HepG2 (cell line): ENCODE results near the gene ZFYVE26. TPM values are rescaled to one million over a fixed set of nuclear protein-coding genes. Genes with fewer than 3 reads are reported as not detected.

Experiments used
- ATAC-seq: fragments of 200-7000 bp; cut with Tn5 transposase; 3 replicates; pipeline ENCODE4 v1.9.1; 2020; ENCODE audit warnings: mild to moderate bottlenecking, moderate library complexity
- BruUV-seq: library from RNA; stranded (reverse); fragments of 400-500 nt; replicated peaks from 2 replicates; lab custom pipeline; 2021; lab: Mats Ljungman, UMichigan
- CTCF ChIA-PET: fragments of 300-600 bp; formaldehyde crosslinking; extraction: SDS; loops from one replicate; lab custom pipeline; 2021; ENCODE audit warnings: low total read pairs, inconsistent platforms, low intra/inter-chr PET ratio; lab: Yijun Ruan, JAX
- POLR2A ChIA-PET: fragments of 350-600 bp; sonication (Branson Sonifier 250); formaldehyde crosslinking; loops from one replicate; lab custom pipeline; 2020; ENCODE audit warnings: antibody characterized with exemption, inconsistent platforms; lab: Yijun Ruan, JAX
- DNase-seq: peaks from one replicate; pipeline ENCODE4 v3.0.0-alpha.2; 2015; ENCODE audit warnings: low spot score
- FAIRE-seq: peaks from 3 replicates; lab custom pipeline; 2011; peaks lifted over from hg19 to GRCh38; lab: Jason Lieb, UNC
- H2AFZ ChIP-seq: one replicate; pipeline ENCODE4 v1.6.1; 2011; ENCODE audit warnings: low read length, inconsistent platforms
- H3K27ac ChIP-seq: fragments of 300-600 bp; 3 replicates; pipeline ENCODE4 v1.8.0; 2011; ENCODE audit warnings: mixed run types, mild to moderate bottlenecking, mixed read lengths, low read length, inconsistent platforms; ENCODE audit not compliant: insufficient read depth; ENCODE audit errors: extremely low read length
- H3K27me3 ChIP-seq, 2 experiments: fragments of 200-600 bp in 1 of 2; 2 replicates in 1 of 2; 3 replicates in 1 of 2; pipeline versions ENCODE4 v1.6.0 to v1.8.0; 2011; ENCODE audit warnings: low read length in 2 of 2, mild to moderate bottlenecking in 2 of 2, moderate library complexity in 2 of 2, inconsistent platforms in 1 of 2; ENCODE audit not compliant: insufficient read depth in 2 of 2, control insufficient read depth in 1 of 2
- H3K36me3 ChIP-seq, 2 experiments: fragments of 200-600 bp in 1 of 2; replicated peaks in 1 of 2; 2 replicates in 1 of 2; 3 replicates in 1 of 2; pipeline versions ENCODE4 v1.5.1 to v1.8.0; 2011; ENCODE audit warnings: low read length in 2 of 2, inconsistent platforms in 1 of 2; ENCODE audit not compliant: insufficient read depth in 2 of 2, control insufficient read depth in 1 of 2
- H3K4me1 ChIP-seq: 2 replicates; pipeline ENCODE4 v1.5.1; 2012; ENCODE audit warnings: low read length, inconsistent platforms; ENCODE audit not compliant: insufficient read depth
- H3K4me2 ChIP-seq: 2 replicates; pipeline ENCODE4 v1.6.0; 2011; ENCODE audit warnings: low read depth, low read length, inconsistent platforms
- H3K4me3 ChIP-seq, 3 experiments: fragments of 200-600 bp in 1 of 3; sonication (generic), shearing (Covaris generic) in 1 of 3; replicated peaks in 1 of 3; 2 replicates each; pipeline ENCODE4 v1.5.1; 2011 to 2016; ENCODE audit warnings: low read length in 3 of 3, inconsistent platforms in 2 of 3, low read depth in 2 of 3, mild to moderate bottlenecking in 2 of 3, control low read depth in 1 of 3, mixed read lengths in 1 of 3; ENCODE audit not compliant: insufficient read depth in 1 of 3
- H3K79me2 ChIP-seq: one replicate; pipeline ENCODE4 v1.6.1; 2011; ENCODE audit warnings: low read length, inconsistent platforms; ENCODE audit not compliant: insufficient read depth
- H3K9ac ChIP-seq: 2 replicates; pipeline ENCODE4 v1.6.0; 2011; ENCODE audit warnings: mild to moderate bottlenecking, low read depth, low read length, inconsistent platforms; ENCODE audit not compliant: insufficient read depth
- H3K9me3 ChIP-seq: 2 replicates; pipeline ENCODE4 v1.5.1; 2012; ENCODE audit warnings: mild to moderate bottlenecking, low read length
- H4K20me1 ChIP-seq: 2 replicates; pipeline ENCODE4 v1.6.0; 2011; ENCODE audit warnings: inconsistent platforms, mild to moderate bottlenecking, low read length, moderate library complexity; ENCODE audit not compliant: insufficient read depth
- AHR ChIP-seq: IDR thresholded peaks from 2 replicates; pipeline ENCODE4 v1.6.1; 2018; ENCODE audit warnings: missing genetic modification reagents, missing compliant biosample characterization
- CHD4 ChIP-seq: fragments of 200-600 bp; sonication (generic); IDR thresholded peaks from 2 replicates; pipeline ENCODE4 v1.7.0; 2017; ENCODE audit warnings: mild to moderate bottlenecking, low read length, borderline replicate concordance
- CREM ChIP-seq, 2 experiments: sonication (generic) in 1 of 2; formaldehyde crosslinking in 1 of 2; IDR thresholded peaks; 2 replicates each; pipeline versions ENCODE4 v1.4.0 to v1.6.1; 2016 to 2020; ENCODE audit warnings: antibody characterized with exemption in 1 of 2, mild to moderate bottlenecking in 1 of 2, missing genetic modification reagents in 1 of 2
- ETV5 ChIP-seq: IDR thresholded peaks from 2 replicates; pipeline ENCODE4 v1.6.1; 2018; ENCODE audit warnings: missing biosample characterization, missing genetic modification reagents, inconsistent platforms, borderline replicate concordance
- GLI4 ChIP-seq: sonication (generic); formaldehyde crosslinking; IDR thresholded peaks from 2 replicates; pipeline ENCODE4 v1.5.1; 2020; ENCODE audit warnings: missing genetic modification reagents, mild to moderate bottlenecking, moderate library complexity, borderline replicate concordance
- KAT2B ChIP-seq: fragments of 150-350 bp; IDR thresholded peaks from 2 replicates; pipeline ENCODE4 v1.6.1; 2014; ENCODE audit warnings: low read depth, low read length, borderline replicate concordance
- KLF16 ChIP-seq, 2 experiments: sonication (generic) in 1 of 2; formaldehyde crosslinking in 1 of 2; IDR thresholded peaks; 2 replicates each; pipeline versions ENCODE4 v1.6.1 to v1.8.0; 2016 to 2023; ENCODE audit warnings: missing genetic modification reagents in 2 of 2, missing compliant biosample characterization in 1 of 2
- RAD51 ChIP-seq: fragments of 450-650 bp; IDR thresholded peaks from 2 replicates; pipeline ENCODE4 v1.6.1; 2016; ENCODE audit warnings: borderline replicate concordance
- STAT6 ChIP-seq: sonication (generic); formaldehyde crosslinking; IDR thresholded peaks from 2 replicates; pipeline ENCODE4 v1.4.0; 2020; ENCODE audit warnings: missing genetic modification reagents, mild to moderate bottlenecking, borderline replicate concordance
- TMF1 ChIP-seq: sonication (generic); formaldehyde crosslinking; IDR thresholded peaks from 2 replicates; pipeline ENCODE4 v1.8.1; 2022; ENCODE audit warnings: low read depth, missing genetic modification reagents
- ZNF160 ChIP-seq: sonication (generic); formaldehyde crosslinking; IDR thresholded peaks from 2 replicates; pipeline ENCODE4 v1.8.0; 2022; ENCODE audit warnings: mild to moderate bottlenecking, inconsistent platforms, missing genetic modification reagents
- ZNF550 ChIP-seq: sonication (generic); formaldehyde crosslinking; IDR thresholded peaks from 2 replicates; pipeline ENCODE4 v1.4.0; 2020; ENCODE audit warnings: mild to moderate bottlenecking, missing genetic modification reagents, borderline replicate concordance
- ZNF614 ChIP-seq: IDR thresholded peaks from 2 replicates; pipeline ENCODE4 v1.6.1; 2018; ENCODE audit warnings: missing biosample characterization, missing genetic modification reagents, inconsistent platforms, borderline replicate concordance
- ZNF639 ChIP-seq: conservative IDR thresholded peaks from 2 replicates; pipeline ENCODE4 v1.6.1; 2018; ENCODE audit warnings: missing genetic modification reagents
- ZNF660 ChIP-seq: sonication (generic); formaldehyde crosslinking; IDR thresholded peaks from 2 replicates; pipeline ENCODE4 v1.5.1; 2020; ENCODE audit warnings: mild to moderate bottlenecking, low read depth, missing genetic modification reagents, borderline replicate concordance
- ZNF672 ChIP-seq: sonication (generic); formaldehyde crosslinking; IDR thresholded peaks from 2 replicates; pipeline ENCODE4 v1.8.1; 2022; ENCODE audit warnings: missing genetic modification reagents
- WGBS: methylation state at CpG from one replicate; pipeline ENCODE4 v1.1.6; 2017; ENCODE audit warnings: low lambda C conversion rate; 5-methylcytosine and 5-hydroxymethylcytosine counted together
- in situ Hi-C: cut with HindIII; loops from 2 replicates; pipeline ENCODE4 v1.10.0; 2017; ENCODE audit warnings: low pct_unique_long_range_greater_than_20kb; ENCODE audit not compliant: extremely low pct_ligation_motif_present
- intact Hi-C: fragments of 100-400 bp; cut with micrococcal nuclease; formaldehyde crosslinking; loops from one replicate; pipeline ENCODE4 v1.10.0; 2022; ENCODE audit not compliant: unreplicated experiment
- polyA plus RNA-seq, 8 experiments: library from polyadenylated mRNA; depleted of rRNA in 3 of 8; stranded (reverse) in 7 of 8; unstranded in 1 of 8; fragments of >200 nt; fragmentation: Illumina TruSeq in 4 of 8; extraction: Trizol in 4 of 8; gene quantifications; 2 replicates each; pipeline versions ENCODE4 v1.2.1 to v1.2.3, GENCODE V29; 2011 to 2016; ENCODE audit warnings: low read depth in 4 of 8, missing spikeins in 1 of 8, mixed read lengths in 1 of 8; ENCODE audit not compliant: insufficient read depth in 1 of 8
- total RNA-seq, 5 experiments: library from RNA; depleted of rRNA; stranded (reverse); fragments of >200 nt; fragmentation: Illumina TruSeq; extraction: Trizol; gene quantifications; 2 replicates each; pipeline ENCODE4 v1.2.3, GENCODE V29; 2016; ENCODE audit warnings: low read depth in 1 of 5

Gene ZFYVE26
- total and polyA plus RNA-seq, 2 of the 13 experiments (the other 11 are each of a cell fraction or from before 2014, with no cell fraction given), result 13.6 to 16.4 TPM

GRCh38 chr14:67705211-67705610 is 111.2 kb downstream of the ZFYVE26 start:
- ATAC-seq, result no peak
- WGBS, result 15% methylated on average over 3 of the region's 3 CpGs
- no peak overlapping the region for H3K27ac ChIP-seq
- POLR2A ChIA-PET, result interaction anchor here (1.3 kb wide), 1 partner anchor 10 kb away, joined by 10 read pairs; the partner anchor contains the start of gene RDH11
- intact Hi-C loops (loop anchor here (2.0 to 10.0 kb wide), 5 partner anchors 30 to 280 kb away; partner anchors contain the start of genes ARG2 and VTI1B), in situ Hi-C loops (loop anchor here (10.0 kb wide), 2 partner anchors 90 to 120 kb away; partner anchors contain the start of gene ARG2)
- no peak overlapping the region for H3K9ac ChIP-seq
- no TSS peak for BruUV-seq
- CTCF ChIA-PET, result interaction anchor here (0.9 to 3.7 kb wide), 6 partner anchors 30 to 122 kb away, joined by 3 to 29 read pairs (median 9); partner anchors contain the start of genes ARG2, PIGH and VTI1B
- H4K20me1 ChIP-seq, result no peaks in the 10 kb centered on the region
- no peaks in the 10 kb centered on the region for H3K27me3 ChIP-seq
- H3K9me3 ChIP-seq, result peaks cover 15% of the 10 kb centered on the region
- FAIRE-seq, result no peak
- no peaks in the 10 kb centered on the region for H3K36me3 ChIP-seq
- no peak for DNase-seq
- H3K4me3 ChIP-seq, result no peak overlapping the region
- no peak for TF ChIP-seq ZNF550 (CRISPR knock-in tag)
- no peak for TF ChIP-seq RAD51
- TF ChIP-seq ETV5 (CRISPR knock-in tag), result no peak
- TF ChIP-seq CREM (IDR thresholded peaks at IDR 0.05), result no peak
- no peak for TF ChIP-seq CREM (CRISPR knock-in tag; IDR thresholded peaks at IDR 0.05)
- TF ChIP-seq ZNF672, result no peak
- TF ChIP-seq GLI4 (CRISPR knock-in tag), result no peak
- no peak for TF ChIP-seq STAT6 (CRISPR knock-in tag)
- no peak for TF ChIP-seq CHD4
- TF ChIP-seq ZNF660 (CRISPR knock-in tag), result no peak
- TF ChIP-seq KAT2B, result no peak
- TF ChIP-seq ZNF639, result no peak
- no peak for TF ChIP-seq ZNF160 (CRISPR knock-in tag)
- TF ChIP-seq KLF16 (CRISPR knock-in tag; IDR thresholded peaks at IDR 0.05), result no peak
- no peak for TF ChIP-seq ZNF614 (CRISPR knock-in tag)
- TF ChIP-seq TMF1, result no peak
- TF ChIP-seq AHR (CRISPR knock-in tag), result no peak
- no peaks in the 10 kb centered on the region for H3K79me2 ChIP-seq
- peaks cover 26% of the 10 kb centered on the region for H3K4me1 ChIP-seq
- H3K4me2 ChIP-seq, result no peak overlapping the region
- no peak overlapping the region for H2AFZ ChIP-seq
